Ramos (cell line): ENCODE measurements around the gene GNAS-AS1.

Experiments
- in situ Hi-C: fragments of 300-500 bp; cut with MboI; formaldehyde crosslinking; loops from one replicate; pipeline ENCODE4 v1.14.3; 2022; ENCODE audit warnings: low sequenced_read_pairs; ENCODE audit not compliant: unreplicated experiment

The GNAS-AS1 gene

DNA sequence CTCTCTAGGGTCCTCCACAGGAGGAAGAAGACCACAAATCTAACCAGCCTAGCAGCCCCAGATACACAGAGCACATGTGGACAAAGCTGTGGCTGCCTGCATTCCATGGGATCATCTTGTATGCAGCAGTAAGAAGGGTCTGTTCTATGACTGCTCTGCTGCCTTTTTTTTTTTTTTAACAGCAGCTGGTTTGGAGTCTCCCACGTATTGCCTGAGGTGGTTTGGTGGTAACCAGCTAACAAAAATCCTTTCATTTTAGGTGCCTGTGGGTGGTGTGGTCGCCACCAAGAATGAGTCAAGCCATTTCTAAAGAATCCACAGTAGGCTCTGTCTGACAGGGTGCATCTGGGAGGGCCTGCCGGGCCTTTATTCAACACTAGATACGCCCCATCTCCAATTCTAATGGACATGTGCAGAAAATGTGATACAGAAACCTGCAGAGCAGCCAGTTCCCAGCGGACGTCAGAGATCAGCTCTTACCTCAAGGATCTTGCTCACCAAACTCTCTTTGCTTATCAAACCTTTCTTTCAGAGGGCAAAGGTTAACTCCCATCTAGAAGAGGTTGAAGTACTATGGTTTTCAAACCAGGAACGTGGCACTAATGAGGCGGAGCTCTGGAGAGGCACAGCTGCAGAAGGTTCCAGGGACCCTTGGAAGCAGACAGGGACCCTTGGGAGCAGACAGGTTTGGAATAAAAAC, 32.0 kb downstream of the GNAS-AS1 start:
- in situ Hi-C loops, result no loop called here

DNA sequence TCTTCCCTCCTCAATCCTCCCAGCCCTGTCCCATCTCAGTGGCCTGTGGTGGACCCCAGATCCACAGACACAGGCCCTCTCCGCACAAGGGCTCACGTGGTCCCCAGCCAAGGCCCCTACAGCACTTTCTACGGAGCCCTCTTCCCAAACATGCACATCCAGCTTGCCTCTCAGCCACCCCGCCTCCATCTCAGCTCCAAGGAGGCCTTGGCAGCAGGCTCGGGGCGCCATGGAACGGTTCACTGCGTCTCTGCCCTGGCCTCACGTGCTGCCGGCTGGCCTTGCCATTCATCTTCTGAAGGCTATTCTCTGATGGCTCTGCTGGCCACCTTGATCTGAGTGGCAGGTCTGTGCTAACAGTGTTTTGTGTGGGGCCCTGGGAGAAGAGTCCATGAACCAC, 33.0 kb downstream of the GNAS-AS1 start:
- in situ Hi-C loops, result no loop called here

DNA sequence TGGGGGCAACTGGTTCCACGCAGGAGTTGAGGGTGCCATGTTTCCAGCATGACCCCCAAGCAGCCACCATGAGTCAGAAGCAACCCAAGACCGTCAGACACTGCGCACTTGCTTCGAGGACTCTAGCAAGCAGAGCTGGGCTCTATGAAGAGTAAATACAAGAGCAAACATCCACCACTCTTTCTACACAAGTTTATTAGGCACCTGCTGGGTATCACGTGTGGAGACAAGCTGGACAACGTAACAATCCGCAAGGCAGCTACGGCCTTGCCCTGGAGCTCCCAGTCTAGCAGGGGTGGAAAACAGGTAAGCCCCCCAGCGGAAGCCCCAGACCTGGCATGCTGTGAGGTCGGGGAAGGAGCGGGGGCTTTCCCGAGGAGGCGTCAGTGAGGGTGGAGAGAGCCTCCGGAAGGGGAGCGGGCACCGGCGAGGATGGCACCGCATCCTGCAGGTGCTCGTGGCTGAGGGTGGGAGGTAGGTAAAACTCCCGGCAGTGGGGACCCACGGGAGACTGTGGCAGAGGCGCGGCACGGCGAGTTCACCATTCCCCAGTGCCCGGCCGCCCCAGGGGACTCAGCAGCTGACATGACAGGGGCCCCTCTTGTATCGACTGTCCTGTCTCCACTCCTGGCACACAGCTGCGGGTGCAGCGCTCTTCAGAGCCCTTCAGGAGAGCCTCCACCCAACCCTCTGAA, 33.6 kb downstream of the GNAS-AS1 start:
- in situ Hi-C loops, result no loop called here

DNA sequence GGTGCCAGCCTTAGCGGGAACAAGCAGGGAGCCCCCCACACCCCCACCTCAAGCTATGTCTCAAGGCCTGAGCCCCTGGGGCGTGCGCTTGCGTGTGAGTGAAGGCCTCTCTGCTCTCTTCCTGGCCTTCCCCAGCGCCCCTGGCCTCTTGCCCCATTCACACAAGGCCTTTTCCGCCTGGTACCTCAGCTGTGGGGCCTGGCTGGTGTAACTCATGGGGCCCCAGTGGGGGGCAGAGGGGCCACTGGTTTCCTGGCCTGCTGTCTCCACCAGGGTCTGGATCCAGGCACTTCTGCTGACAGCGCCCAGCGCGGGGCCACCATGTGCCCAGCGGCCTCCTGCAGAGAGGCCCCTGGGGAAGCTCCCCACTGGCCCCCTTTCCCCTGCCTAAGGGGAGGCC, 34.7 kb downstream of the GNAS-AS1 start:
- in situ Hi-C loops, result no loop called here

- in situ Hi-C loops, result no loop called here
Observed at GRCh38 chr20:58815448-58815847, 35.3 kb downstream of the GNAS-AS1 start.

- in situ Hi-C loops, result no loop called here
Observed at GRCh38 chr20:58813369-58813768, 37.3 kb downstream of the GNAS-AS1 start.

- in situ Hi-C loops, result no loop called here
Observed at GRCh38 chr20:58811334-58811733, 39.4 kb downstream of the GNAS-AS1 start.

- in situ Hi-C loops, result no loop called here
Observed at GRCh38 chr20:58810879-58811250, 39.8 kb downstream of the GNAS-AS1 start.

- in situ Hi-C loops, result no loop called here
Observed at GRCh38 chr20:58810116-58810878, 40.4 kb downstream of the GNAS-AS1 start.

GRCh38 chr20:58808271-58809046, 42.2 kb downstream of the GNAS-AS1 start:
- in situ Hi-C loops, result no loop called here

- in situ Hi-C loops, result no loop called here
Observed at GRCh38 chr20:58807801-58808200, 42.9 kb downstream of the GNAS-AS1 start.

GRCh38 chr20:58803533-58803932, 47.2 kb downstream of the GNAS-AS1 start:
- in situ Hi-C loops, result no loop called here

DNA sequence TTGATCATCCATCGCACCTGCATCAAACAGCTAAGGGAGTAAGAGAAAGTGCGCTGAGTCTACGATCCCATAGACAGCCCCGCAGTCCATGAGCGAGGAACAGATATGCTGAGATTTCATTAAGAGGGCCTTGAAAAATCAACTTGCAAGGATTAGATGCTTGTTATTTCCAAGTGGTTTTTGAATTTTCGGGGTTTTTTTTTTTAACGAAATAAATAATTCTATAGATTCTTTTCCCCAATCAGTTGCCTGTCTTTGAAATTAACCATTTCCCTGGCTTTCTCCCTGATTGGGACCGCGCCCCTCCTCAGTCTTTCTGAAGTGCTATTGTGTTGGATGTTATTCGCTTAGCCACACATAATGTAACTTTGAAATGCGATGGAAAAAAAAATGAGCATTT, 48.6 kb downstream of the GNAS-AS1 start:
- in situ Hi-C loops, result no loop called here

GRCh38 chr20:58800134-58800871, 50.4 kb downstream of the GNAS-AS1 start:
- in situ Hi-C loops, result no loop called here

- in situ Hi-C loops, result no loop called here
Observed at GRCh38 chr20:58797371-58798338, 53.0 kb downstream of the GNAS-AS1 start.

DNA sequence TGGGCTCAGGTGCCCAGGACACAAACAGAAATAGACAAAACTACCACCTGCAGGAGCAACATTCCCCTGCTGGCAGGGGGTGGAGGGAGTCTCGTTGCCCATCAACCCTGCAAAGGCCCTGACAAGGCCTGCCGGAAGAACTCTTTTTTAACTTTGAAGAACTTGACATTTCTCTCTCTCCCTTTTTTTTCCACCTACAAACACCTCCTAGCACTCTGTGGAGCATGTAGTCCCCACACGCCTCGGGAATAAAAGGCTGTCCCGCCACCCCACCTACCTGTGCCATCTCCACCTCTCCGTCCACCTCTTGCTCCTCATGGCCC, 54.8 kb downstream of the GNAS-AS1 start:
- in situ Hi-C loops, result no loop called here

DNA sequence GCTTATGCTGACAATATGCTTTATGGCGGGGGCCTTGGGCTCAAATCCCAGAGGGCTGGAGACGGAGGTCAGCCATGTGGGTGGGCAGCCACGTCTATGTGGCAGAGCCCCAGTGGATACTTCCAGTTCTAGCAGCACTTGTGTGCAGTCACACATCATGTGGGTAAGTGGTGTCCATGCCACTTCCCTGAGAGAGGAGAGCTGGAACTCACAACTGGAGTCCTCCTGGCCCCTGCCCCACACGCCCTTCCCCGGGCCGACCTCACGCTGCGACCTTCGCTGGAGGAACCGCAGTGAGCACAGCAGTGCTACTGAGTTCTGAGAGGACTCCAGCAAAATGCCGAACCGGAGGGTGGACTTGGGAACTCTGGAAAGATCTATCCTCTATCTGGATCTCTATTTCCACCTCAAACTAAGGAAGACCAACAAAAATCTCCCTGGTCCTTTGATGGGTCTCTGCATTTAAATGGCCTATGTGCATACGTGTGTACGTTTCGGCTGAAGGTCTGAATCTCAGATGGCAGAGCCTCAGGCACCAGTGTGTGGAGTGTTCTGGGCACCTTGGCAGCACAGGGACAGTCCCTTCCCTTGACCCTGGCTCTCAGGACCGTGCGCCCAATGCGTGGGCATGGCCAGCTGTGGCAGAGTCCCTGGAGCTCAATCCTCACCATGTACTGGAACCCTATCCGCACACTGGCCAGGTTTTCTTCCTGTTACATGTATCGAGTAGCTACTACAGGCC, 55.4 kb downstream of the GNAS-AS1 start:
- in situ Hi-C loops, result no loop called here

DNA sequence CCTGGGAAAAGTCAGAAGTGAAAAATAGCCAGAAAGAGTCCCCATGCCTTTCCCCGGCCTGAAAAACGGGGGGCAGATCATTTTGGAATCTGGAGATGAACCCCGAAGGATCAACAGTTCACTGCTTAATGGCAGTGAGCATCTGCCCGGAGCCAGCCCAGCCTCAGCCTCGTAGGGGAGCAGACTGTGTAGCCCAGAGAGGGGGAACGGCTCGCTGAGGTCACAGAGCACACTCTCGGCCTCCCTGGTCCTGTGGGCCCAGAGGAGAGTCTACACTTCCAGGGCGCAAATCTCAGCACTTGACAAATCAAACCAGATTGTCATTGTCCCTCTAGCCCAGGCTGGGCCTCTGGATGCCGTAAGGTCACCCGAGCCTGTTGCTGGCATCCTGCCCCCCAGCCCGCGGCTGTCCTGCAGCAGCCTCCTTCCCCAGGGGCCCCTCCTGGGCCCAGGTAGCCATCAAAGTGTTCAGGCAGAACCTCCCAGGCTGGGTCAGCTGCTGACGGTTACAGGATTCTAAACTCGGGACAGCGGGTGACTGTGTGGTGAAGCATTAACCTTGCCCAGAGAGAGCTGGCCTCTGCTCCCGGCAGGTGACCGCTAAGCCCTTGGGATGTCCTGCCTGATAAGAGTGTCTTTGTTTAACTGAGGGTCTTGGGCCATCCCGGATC, 56.1 kb downstream of the GNAS-AS1 start:
- in situ Hi-C loops, result no loop called here
